Stimulated activated naive B cell treated with anti-CD40 and anti-IgM and Interleukin-4, amounts not matched to agents 10 μg/mL and 1 μg/mL and 100 μg/mL, for 72 hours (primary cell): ENCODE measurements around the gene CAPZB.

Experiments used
- ATAC-seq, 2 donors: fragments of 150-1000 bp; cut with Tn5 transposase; replicated peaks; 2 replicates each; pipeline ENCODE4 v1.10.0; 2021; ENCODE audit warnings: moderate library complexity in 1 of 2
- DNase-seq: peaks from one replicate; pipeline ENCODE4 v3.0.0; 2021
- H3K27ac Mint-ChIP-seq: one replicate; pipeline ENCODE4 v1.8.0; 2022; ENCODE audit warnings: mild to moderate bottlenecking, mixed read lengths
- H3K27me3 Mint-ChIP-seq, 2 donors: one replicate each; pipeline ENCODE4 v1.8.0; 2022; ENCODE audit warnings: mixed read lengths in 2 of 2
- H3K36me3 Mint-ChIP-seq, 2 donors: one replicate each; pipeline ENCODE4 v1.8.0; 2022; ENCODE audit warnings: mixed read lengths in 2 of 2, mild to moderate bottlenecking in 1 of 2
- H3K4me1 Mint-ChIP-seq, 2 donors: one replicate each; pipeline ENCODE4 v1.8.0; 2022; ENCODE audit warnings: mixed read lengths in 2 of 2, mild to moderate bottlenecking in 1 of 2
- H3K4me3 Mint-ChIP-seq, 2 donors: one replicate each; pipeline ENCODE4 v1.8.0; 2022; ENCODE audit warnings: mild to moderate bottlenecking in 2 of 2, mixed read lengths in 2 of 2, moderate library complexity in 1 of 2
- H3K9me3 Mint-ChIP-seq, 2 donors: one replicate each; pipeline ENCODE4 v1.8.0; 2022; ENCODE audit warnings: mixed read lengths in 2 of 2, mild to moderate bottlenecking in 1 of 2

Gene CAPZB

GRCh38 chr1:19385869-19386591 lies 99.3 kb downstream of the CAPZB start:
- ATAC-seq (no peak), DNase-seq (no peak)
- no peaks in the 10 kb centered on the region for H3K27me3 Mint-ChIP-seq
- peaks cover 16 to 40% of the 10 kb centered on the region in 2 donors for H3K36me3 Mint-ChIP-seq
- H3K27ac Mint-ChIP-seq, result peak overlapping the region; percentile 1
- H3K9me3 Mint-ChIP-seq, result no peaks in the 10 kb centered on the region
- H3K4me1 Mint-ChIP-seq, result peaks cover 15 to 38% of the 10 kb centered on the region in 2 donors
- no peak overlapping the region for H3K4me3 Mint-ChIP-seq

GRCh38 chr1:19385221-19385620 lies 100.1 kb downstream of the CAPZB start:
- Mint-ChIP-seq H3K4me1 (peaks cover 10 to 30% of the 10 kb centered on the region in 2 donors), H3K27ac (no peak overlapping the region), H3K9me3 (no peaks in the 10 kb centered on the region), H3K4me3 (no peak overlapping the region), H3K36me3 (peaks cover 18 to 42% of the 10 kb centered on the region in 2 donors), H3K27me3 (no peaks in the 10 kb centered on the region)
- ATAC-seq, result no peak
- no peak for DNase-seq

GRCh38 chr1:19384772-19385187 lies 100.6 kb downstream of the CAPZB start:
- no peak overlapping the region for H3K4me3 Mint-ChIP-seq
- no peaks in the 10 kb centered on the region for H3K9me3 Mint-ChIP-seq
- H3K36me3 Mint-ChIP-seq, result peaks cover 20 to 42% of the 10 kb centered on the region in 2 donors
- DNase-seq (no peak), ATAC-seq (no peak)
- no peaks in the 10 kb centered on the region for H3K27me3 Mint-ChIP-seq
- H3K27ac Mint-ChIP-seq, result peak overlapping the region; percentile 25
- peaks cover 8 to 26% of the 10 kb centered on the region in 2 donors for H3K4me1 Mint-ChIP-seq

GRCh38 chr1:19384113-19384512 lies 101.2 kb downstream of the CAPZB start:
- Mint-ChIP-seq H3K36me3 (peaks cover 22 to 46% of the 10 kb centered on the region in 2 donors), H3K27me3 (no peaks in the 10 kb centered on the region), H3K4me3 (no peak overlapping the region), H3K9me3 (no peaks in the 10 kb centered on the region), H3K4me1 (peaks cover 4 to 21% of the 10 kb centered on the region in 2 donors), H3K27ac (peak overlapping the region; percentile 56)
- DNase-seq (no peak), ATAC-seq (no peak)

- ATAC-seq (no peak), DNase-seq (no peak)
- no peak overlapping the region for H3K4me3 Mint-ChIP-seq
- peaks cover 3 to 20% of the 10 kb centered on the region in 2 donors for H3K4me1 Mint-ChIP-seq
- H3K27ac Mint-ChIP-seq, result no peak overlapping the region
- H3K27me3 Mint-ChIP-seq, result no peaks in the 10 kb centered on the region
- no peaks in the 10 kb centered on the region for H3K9me3 Mint-ChIP-seq
- H3K36me3 Mint-ChIP-seq, result peaks cover 29 to 54% of the 10 kb centered on the region in 2 donors
Observed at GRCh38 chr1:19382222-19382621, 103.1 kb downstream of the CAPZB start.

GRCh38 chr1:19381261-19381660 lies 104.1 kb downstream of the CAPZB start:
- DNase-seq, result no peak
- Mint-ChIP-seq H3K27ac (no peak overlapping the region), H3K4me3 (no peak overlapping the region), H3K36me3 (peaks cover 32 to 58% of the 10 kb centered on the region in 2 donors), H3K27me3 (no peaks in the 10 kb centered on the region), H3K4me1 (peaks cover 3 to 20% of the 10 kb centered on the region in 2 donors), H3K9me3 (no peaks in the 10 kb centered on the region)
- ATAC-seq, result no peak

GRCh38 chr1:19377812-19378718 lies 107.3 kb downstream of the CAPZB start:
- ATAC-seq, result no peak
- H3K9me3 Mint-ChIP-seq, result no peaks in the 10 kb centered on the region
- H3K4me3 Mint-ChIP-seq, result no peak overlapping the region
- H3K36me3 Mint-ChIP-seq, result peaks cover 27 to 60% of the 10 kb centered on the region in 2 donors
- peaks cover 3 to 16% of the 10 kb centered on the region in 2 donors for H3K4me1 Mint-ChIP-seq
- no peaks in the 10 kb centered on the region for H3K27me3 Mint-ChIP-seq
- no peak for DNase-seq
- peak overlapping the region; percentile 75 for H3K27ac Mint-ChIP-seq

GRCh38 chr1:19376428-19377372 lies 108.6 kb downstream of the CAPZB start:
- ATAC-seq (no peak), DNase-seq (no peak)
- Mint-ChIP-seq H3K27ac (peak overlapping the region; percentile 22), H3K27me3 (no peaks in the 10 kb centered on the region), H3K4me3 (no peak overlapping the region), H3K4me1 (peaks cover 3 to 16% of the 10 kb centered on the region in 2 donors), H3K9me3 (no peaks in the 10 kb centered on the region), H3K36me3 (peaks cover 27 to 64% of the 10 kb centered on the region in 2 donors)

GRCh38 chr1:19375631-19376400 lies 109.5 kb downstream of the CAPZB start:
- H3K9me3 Mint-ChIP-seq, result no peaks in the 10 kb centered on the region
- H3K36me3 Mint-ChIP-seq, result peaks cover 27 to 63% of the 10 kb centered on the region in 2 donors
- H3K4me3 Mint-ChIP-seq, result no peak overlapping the region

GRCh38 chr1:19374926-19375325 lies 110.4 kb downstream of the CAPZB start:
- Mint-ChIP-seq H3K27ac (peak overlapping the region; percentile 20), H3K4me3 (no peak overlapping the region), H3K36me3 (peaks cover 25 to 69% of the 10 kb centered on the region in 2 donors), H3K4me1 (peaks cover 5 to 26% of the 10 kb centered on the region in 2 donors), H3K27me3 (no peaks in the 10 kb centered on the region), H3K9me3 (no peaks in the 10 kb centered on the region)
- no peak for DNase-seq
- ATAC-seq, result no peak

More at GRCh38 chr1:19375631-19376400, 109.5 kb downstream of the CAPZB start:
- no peaks in the 10 kb centered on the region for H3K27me3 Mint-ChIP-seq
- peaks cover 1 to 19% of the 10 kb centered on the region in 2 donors for H3K4me1 Mint-ChIP-seq
- DNase-seq, result no peak
- peak overlapping the region; percentile 59 for H3K27ac Mint-ChIP-seq
- ATAC-seq, result no peak

GRCh38 chr1:19374083-19374801 lies 111.1 kb downstream of the CAPZB start:
- peak overlapping the region; percentile 20 for H3K27ac Mint-ChIP-seq
- DNase-seq, result no peak
- H3K9me3 Mint-ChIP-seq, result no peaks in the 10 kb centered on the region
- H3K36me3 Mint-ChIP-seq, result peaks cover 25 to 64% of the 10 kb centered on the region in 2 donors
- H3K4me1 Mint-ChIP-seq, result peaks cover 5 to 29% of the 10 kb centered on the region in 2 donors
- no peak overlapping the region for H3K4me3 Mint-ChIP-seq
- H3K27me3 Mint-ChIP-seq, result no peaks in the 10 kb centered on the region
- ATAC-seq, result peak in 1 of 2 donors; percentile 46

GRCh38 chr1:19373211-19374082 lies 111.9 kb downstream of the CAPZB start:
- no peak overlapping the region for H3K4me3 Mint-ChIP-seq
- H3K36me3 Mint-ChIP-seq, result peaks cover 21 to 61% of the 10 kb centered on the region in 2 donors

More at GRCh38 chr1:19373211-19374082, 111.9 kb downstream of the CAPZB start:
- DNase-seq (no peak), ATAC-seq (no peak)
- Mint-ChIP-seq H3K27me3 (no peaks in the 10 kb centered on the region), H3K4me1 (peaks cover 5 to 27% of the 10 kb centered on the region in 2 donors), H3K27ac (peak overlapping the region; percentile 47), H3K9me3 (no peaks in the 10 kb centered on the region)
